Peyer's patch (tissue), 4 donors: ENCODE results near the gene RBM4B. TPM values are rescaled to one million over a fixed set of nuclear protein-coding genes. Genes with fewer than 3 reads are reported as not detected.
A peak's percentile ranks its signal among the peaks of the same experiment; 100 is the strongest.

ENCODE experiments used
- DNase-seq, 3 donors: peaks; one replicate each; pipeline ENCODE4 v3.0.0-alpha.2; 2017 to 2019
- H3K27ac ChIP-seq, 4 donors: fragments of 200-600 bp; sonication (generic); one replicate each; pipeline ENCODE4 v1.5.1; 2016 to 2019
- H3K27me3 ChIP-seq, 2 donors: fragments of 200-600 bp; sonication (generic); one replicate each; pipeline ENCODE4 v1.5.1; 2019
- H3K36me3 ChIP-seq, 3 donors: fragments of 200-600 bp; sonication (generic); one replicate each; pipeline ENCODE4 v1.5.1; 2016 to 2019
- H3K4me1 ChIP-seq, 4 donors: fragments of 200-600 bp; sonication (generic); one replicate each; pipeline ENCODE4 v1.5.1; 2016 to 2019
- H3K4me3 ChIP-seq, 4 donors: fragments of 200-600 bp; sonication (generic); 1 replicate in 3 of 4; 2 replicates in 1 of 4; pipeline ENCODE4 v1.5.1; 2016 to 2019; ENCODE audit warnings: mild to moderate bottlenecking in 1 of 4
- H3K9me3 ChIP-seq, 4 donors: fragments of 200-600 bp; sonication (generic); one replicate each; pipeline ENCODE4 v1.5.1; 2016 to 2019; ENCODE audit warnings: mild to moderate bottlenecking in 1 of 4
- CTCF ChIP-seq, 6 experiments: fragments of 450-650 bp in 4 of 6; fragments of 200-600 bp in 2 of 6; sonication (generic) in 1 of 6; IDR thresholded peaks; one replicate each; pipeline ENCODE4 v1.5.1; 2017 to 2019; ENCODE audit warnings: antibody characterized with exemption in 6 of 6, mild to moderate bottlenecking in 3 of 6, moderate library complexity in 1 of 6
- POLR2A ChIP-seq, 2 donors: fragments of 450-650 bp; IDR thresholded peaks; one replicate each; pipeline ENCODE4 v1.5.1; 2017; ENCODE audit warnings: antibody characterized with exemption in 2 of 2, mild to moderate bottlenecking in 2 of 2, moderate library complexity in 2 of 2
- total RNA-seq, 4 donors: library from RNA; depleted of rRNA; stranded (reverse); fragments of >200 nt; gene quantifications; one replicate each; pipeline ENCODE4 v1.1.0, GENCODE V29; 2016

Gene RBM4B
- total RNA-seq, 4 donors from 2014 or later = 15.2 to 33.0 (median 21.7) TPM

- Histone ChIP-seq H3K9me3 (no peaks in the 10 kb centered on the region), H3K4me1 (no peaks in the 10 kb centered on the region), H3K27me3 (no peaks in the 10 kb centered on the region), H3K27ac (no peak overlapping the region), H3K36me3 (no peaks in the 10 kb centered on the region), H3K4me3 (no peak overlapping the region)
- DNase-seq = no peak
- TF ChIP-seq POLR2A (IDR thresholded peaks at IDR 0.05) = no peak
- TF ChIP-seq CTCF (IDR thresholded peaks at IDR 0.05) = no peak
Measured at GRCh38 chr11:66705587-66706335, 28.1 kb upstream of the RBM4B start.

GRCh38 chr11:66704659-66705360 lies 27.1 kb upstream of the RBM4B start:
- no peak for DNase-seq
- no peak overlapping the region for H3K4me3 ChIP-seq
- no peak for TF ChIP-seq POLR2A (IDR thresholded peaks at IDR 0.05)
- no peak for TF ChIP-seq CTCF (IDR thresholded peaks at IDR 0.05)
- no peaks in the 10 kb centered on the region for H3K9me3 ChIP-seq
- no peaks in the 10 kb centered on the region for H3K27me3 ChIP-seq
- H3K36me3 ChIP-seq = no peaks in the 10 kb centered on the region
- no peak overlapping the region for H3K27ac ChIP-seq
- H3K4me1 ChIP-seq = no peaks in the 10 kb centered on the region

- Histone ChIP-seq H3K4me1 (no peaks in the 10 kb centered on the region), H3K9me3 (no peaks in the 10 kb centered on the region), H3K4me3 (no peak overlapping the region), H3K27ac (no peak overlapping the region), H3K27me3 (no peaks in the 10 kb centered on the region), H3K36me3 (no peaks in the 10 kb centered on the region)
- TF ChIP-seq POLR2A (IDR thresholded peaks at IDR 0.05) = no peak
- no peak for TF ChIP-seq CTCF (IDR thresholded peaks at IDR 0.05)
- no peak for DNase-seq
Measured at GRCh38 chr11:66701432-66702240, 23.9 kb upstream of the RBM4B start.

GRCh38 chr11:66700742-66701141 lies 23.1 kb upstream of the RBM4B start:
- TF ChIP-seq POLR2A (IDR thresholded peaks at IDR 0.05) (no peak), CTCF (IDR thresholded peaks at IDR 0.05) (no peak)
- Histone ChIP-seq H3K36me3 (no peaks in the 10 kb centered on the region), H3K9me3 (no peaks in the 10 kb centered on the region), H3K27ac (no peak overlapping the region), H3K4me1 (no peaks in the 10 kb centered on the region), H3K4me3 (no peak overlapping the region), H3K27me3 (no peaks in the 10 kb centered on the region)
- no peak for DNase-seq

- peak in 2 of 3 donors; percentile 65 to 71 for DNase-seq
- H3K27ac ChIP-seq = no peak overlapping the region
Measured at GRCh38 chr11:66700337-66700736, 22.6 kb upstream of the RBM4B start.

More at GRCh38 chr11:66700337-66700736, 22.6 kb upstream of the RBM4B start:
- TF ChIP-seq POLR2A (IDR thresholded peaks at IDR 0.05) = no peak
- no peak for TF ChIP-seq CTCF (IDR thresholded peaks at IDR 0.05)
- no peak overlapping the region for H3K4me3 ChIP-seq
- H3K4me1 ChIP-seq = no peaks in the 10 kb centered on the region
- no peaks in the 10 kb centered on the region for H3K27me3 ChIP-seq
- no peaks in the 10 kb centered on the region for H3K9me3 ChIP-seq
- H3K36me3 ChIP-seq = no peaks in the 10 kb centered on the region
